Kidney epithelial cell (primary cell): Measurements from ENCODE around the gene FARP1. TPM values are rescaled to one million over a fixed set of nuclear protein-coding genes. Genes with fewer than 3 reads are reported as not detected.

Source experiments
- DNase-seq: peaks from one replicate; pipeline ENCODE4 v3.0.0-alpha.2; 2010; ENCODE audit warnings: low read depth
- H3K27me3 ChIP-seq: 2 replicates; pipeline ENCODE4 v1.6.0; 2011; ENCODE audit warnings: low read length; ENCODE audit not compliant: control insufficient read depth, insufficient read depth
- H3K36me3 ChIP-seq: 2 replicates; pipeline ENCODE4 v1.5.1; 2011; ENCODE audit warnings: low read length; ENCODE audit not compliant: control insufficient read depth, insufficient read depth
- H3K4me3 ChIP-seq: 2 replicates; pipeline ENCODE4 v1.5.1; 2011; ENCODE audit warnings: low read depth, mild to moderate bottlenecking, control low read depth, low read length
- CTCF ChIP-seq: IDR thresholded peaks from 2 replicates; pipeline ENCODE4 v1.5.1; 2011; ENCODE audit warnings: mild to moderate bottlenecking, moderate library complexity, low read length, control low read depth, inconsistent platforms; ENCODE audit not compliant: insufficient read depth, poor library complexity, severe bottlenecking
- total RNA-seq: library from RNA; depleted of rRNA; stranded (reverse); fragments of >200 nt; gene quantifications from 2 replicates; pipeline ENCODE4 v1.2.3, GENCODE V29; 2015

Gene FARP1
- total RNA-seq, 1 donor from 2014 or later = 135 TPM

- no peak for TF ChIP-seq CTCF
- no peak overlapping the region for H3K4me3 ChIP-seq
- H3K27me3 ChIP-seq = no peaks in the 10 kb centered on the region
- no peaks in the 10 kb centered on the region for H3K36me3 ChIP-seq
- DNase-seq = no peak
Observed at GRCh38 chr13:98237331-98237730, 94.4 kb downstream of the FARP1 start.

GRCh38 chr13:98239162-98240076 is 96.5 kb downstream of the FARP1 start:
- TF ChIP-seq CTCF = no peak
- Histone ChIP-seq H3K27me3 (no peaks in the 10 kb centered on the region), H3K4me3 (no peak overlapping the region), H3K36me3 (no peaks in the 10 kb centered on the region)
- DNase-seq = no peak

GRCh38 chr13:98240135-98240534 is 97.2 kb downstream of the FARP1 start:
- no peaks in the 10 kb centered on the region for H3K36me3 ChIP-seq
- no peak for TF ChIP-seq CTCF
- no peaks in the 10 kb centered on the region for H3K27me3 ChIP-seq
- no peak overlapping the region for H3K4me3 ChIP-seq
- no peak for DNase-seq

- no peak for DNase-seq
- Histone ChIP-seq H3K36me3 (no peaks in the 10 kb centered on the region), H3K4me3 (no peak overlapping the region), H3K27me3 (no peaks in the 10 kb centered on the region)
- no peak for TF ChIP-seq CTCF
Observed at GRCh38 chr13:98240974-98241373, 98.1 kb downstream of the FARP1 start.

- no peak for DNase-seq
- no peak for TF ChIP-seq CTCF
- Histone ChIP-seq H3K27me3 (no peaks in the 10 kb centered on the region), H3K36me3 (no peaks in the 10 kb centered on the region), H3K4me3 (no peak overlapping the region)
Observed at GRCh38 chr13:98241976-98242375, 99.1 kb downstream of the FARP1 start.

- TF ChIP-seq CTCF = no peak
- no peak for DNase-seq
- no peaks in the 10 kb centered on the region for H3K27me3 ChIP-seq
Observed at GRCh38 chr13:98242403-98242802, 99.5 kb downstream of the FARP1 start.

More at GRCh38 chr13:98242403-98242802, 99.5 kb downstream of the FARP1 start:
- Histone ChIP-seq H3K36me3 (no peaks in the 10 kb centered on the region), H3K4me3 (no peak overlapping the region)
